Measurements from ENCODE around the gene ZNF57.
A peak's percentile ranks its signal among the peaks of the same experiment; 100 is the strongest.

Gene ZNF57

GRCh38 chr19:2900296-2901252, at the start of gene ZNF57:
ZNF57 (plus strand) TSS chr19:2900928; CDS start chr19:2901046, 118 bp downstream.
- H3K36me3 ChIP-seq (ENCODE audit: control insufficient read depth in 1 of 2, insufficient read depth in 2 of 2, low read length in 2 of 2): no peaks in the 10 kb centered on the region
- H3K27ac ChIP-seq (ENCODE audit: low read length): peak within 1 kb of the TSS; percentile 31
- peaks cover 0 to 8% of the 10 kb centered on the region in 2 donors for H3K4me1 ChIP-seq (ENCODE audit: control insufficient read depth in 1 of 2, insufficient read depth in 2 of 2, low read length in 2 of 2)
- peak within 1 kb of the TSS; percentile 68 to 74 for H3K4me3 ChIP-seq (ENCODE audit: low read depth in 1 of 2, low read length in 2 of 2)
- H3K9me3 ChIP-seq (ENCODE audit: control insufficient read depth in 1 of 2, low read length in 2 of 2): peaks cover 7% of the 10 kb centered on the region in 2 donors
- H3K27me3 ChIP-seq (ENCODE audit: low read depth, low read length): no peaks in the 10 kb centered on the region

GRCh38 chr19:2852598-2852997, 48.1 kb upstream of the ZNF57 start:
- Histone ChIP-seq H3K9me3 (ENCODE audit: control insufficient read depth in 1 of 2, low read length in 2 of 2) (peaks cover 67 to 85% of the 10 kb centered on the region in 2 donors), H3K27ac (ENCODE audit: low read length) (no peak overlapping the region), H3K27me3 (ENCODE audit: low read depth, low read length) (no peaks in the 10 kb centered on the region), H3K36me3 (ENCODE audit: control insufficient read depth in 1 of 2, insufficient read depth in 2 of 2, low read length in 2 of 2) (peaks cover 33 to 83% of the 10 kb centered on the region in 2 donors), H3K4me3 (ENCODE audit: low read depth in 1 of 2, low read length in 2 of 2) (peak overlapping the region; percentile 23 to 41), H3K4me1 (ENCODE audit: control insufficient read depth in 1 of 2, insufficient read depth in 2 of 2, low read length in 2 of 2) (no peaks in the 10 kb centered on the region)

GRCh38 chr19:2853015-2853606, 47.6 kb upstream of the ZNF57 start:
- Histone ChIP-seq H3K9me3 (ENCODE audit: control insufficient read depth in 1 of 2, low read length in 2 of 2) (peaks cover 67 to 87% of the 10 kb centered on the region in 2 donors), H3K4me3 (ENCODE audit: low read depth in 1 of 2, low read length in 2 of 2) (peak overlapping the region; percentile 41 to 48), H3K27me3 (ENCODE audit: low read depth, low read length) (no peaks in the 10 kb centered on the region), H3K27ac (ENCODE audit: low read length) (no peak overlapping the region), H3K36me3 (ENCODE audit: control insufficient read depth in 1 of 2, insufficient read depth in 2 of 2, low read length in 2 of 2) (peaks cover 33 to 89% of the 10 kb centered on the region in 2 donors), H3K4me1 (ENCODE audit: control insufficient read depth in 1 of 2, insufficient read depth in 2 of 2, low read length in 2 of 2) (no peaks in the 10 kb centered on the region)

- Histone ChIP-seq H3K4me3 (ENCODE audit: low read depth in 1 of 2, low read length in 2 of 2) (peak overlapping the region; percentile 41 to 48), H3K9me3 (ENCODE audit: control insufficient read depth in 1 of 2, low read length in 2 of 2) (peaks cover 67 to 93% of the 10 kb centered on the region in 2 donors), H3K4me1 (ENCODE audit: control insufficient read depth in 1 of 2, insufficient read depth in 2 of 2, low read length in 2 of 2) (no peaks in the 10 kb centered on the region), H3K27ac (ENCODE audit: low read length) (no peak overlapping the region), H3K27me3 (ENCODE audit: low read depth, low read length) (no peaks in the 10 kb centered on the region), H3K36me3 (ENCODE audit: control insufficient read depth in 1 of 2, insufficient read depth in 2 of 2, low read length in 2 of 2) (peaks cover 27 to 87% of the 10 kb centered on the region in 2 donors)
Observed at GRCh38 chr19:2854849-2855248, 45.9 kb upstream of the ZNF57 start.

GRCh38 chr19:2856457-2857050, 44.2 kb upstream of the ZNF57 start:
- Histone ChIP-seq H3K36me3 (ENCODE audit: control insufficient read depth in 1 of 2, insufficient read depth in 2 of 2, low read length in 2 of 2) (peaks cover 23 to 70% of the 10 kb centered on the region in 2 donors), H3K4me3 (ENCODE audit: low read depth in 1 of 2, low read length in 2 of 2) (peak overlapping the region in 1 of 2 donors; percentile 26), H3K27me3 (ENCODE audit: low read depth, low read length) (no peaks in the 10 kb centered on the region), H3K9me3 (ENCODE audit: control insufficient read depth in 1 of 2, low read length in 2 of 2) (peaks cover 52 to 83% of the 10 kb centered on the region in 2 donors), H3K4me1 (ENCODE audit: control insufficient read depth in 1 of 2, insufficient read depth in 2 of 2, low read length in 2 of 2) (no peaks in the 10 kb centered on the region), H3K27ac (ENCODE audit: low read length) (no peak overlapping the region)

- H3K36me3 ChIP-seq (ENCODE audit: control insufficient read depth in 1 of 2, insufficient read depth in 2 of 2, low read length in 2 of 2): peaks cover under 1 to 47% of the 10 kb centered on the region in 2 donors
- H3K27me3 ChIP-seq (ENCODE audit: low read depth, low read length): no peaks in the 10 kb centered on the region
- no peaks in the 10 kb centered on the region for H3K4me1 ChIP-seq (ENCODE audit: control insufficient read depth in 1 of 2, insufficient read depth in 2 of 2, low read length in 2 of 2)
- H3K9me3 ChIP-seq (ENCODE audit: control insufficient read depth in 1 of 2, low read length in 2 of 2): peaks cover 31 to 63% of the 10 kb centered on the region in 2 donors
- H3K4me3 ChIP-seq (ENCODE audit: low read depth in 1 of 2, low read length in 2 of 2): peak overlapping the region in 1 of 2 donors; percentile 37
- no peak overlapping the region for H3K27ac ChIP-seq (ENCODE audit: low read length)
Observed at GRCh38 chr19:2858864-2859263, 41.9 kb upstream of the ZNF57 start.

- Histone ChIP-seq H3K9me3 (ENCODE audit: control insufficient read depth in 1 of 2, low read length in 2 of 2) (peaks cover under 1 to 21% of the 10 kb centered on the region in 2 donors), H3K4me3 (ENCODE audit: low read depth in 1 of 2, low read length in 2 of 2) (no peak overlapping the region), H3K27me3 (ENCODE audit: low read depth, low read length) (no peaks in the 10 kb centered on the region), H3K36me3 (ENCODE audit: control insufficient read depth in 1 of 2, insufficient read depth in 2 of 2, low read length in 2 of 2) (peaks cover 0 to under 1% of the 10 kb centered on the region in 2 donors), H3K27ac (ENCODE audit: low read length) (no peak overlapping the region), H3K4me1 (ENCODE audit: control insufficient read depth in 1 of 2, insufficient read depth in 2 of 2, low read length in 2 of 2) (no peaks in the 10 kb centered on the region)
Observed at GRCh38 chr19:2863816-2864215, 36.9 kb upstream of the ZNF57 start.

- Histone ChIP-seq H3K4me3 (ENCODE audit: low read depth in 1 of 2, low read length in 2 of 2) (no peak overlapping the region), H3K27me3 (ENCODE audit: low read depth, low read length) (no peaks in the 10 kb centered on the region), H3K36me3 (ENCODE audit: control insufficient read depth in 1 of 2, insufficient read depth in 2 of 2, low read length in 2 of 2) (no peaks in the 10 kb centered on the region), H3K4me1 (ENCODE audit: control insufficient read depth in 1 of 2, insufficient read depth in 2 of 2, low read length in 2 of 2) (no peaks in the 10 kb centered on the region), H3K27ac (ENCODE audit: low read length) (no peak overlapping the region), H3K9me3 (ENCODE audit: control insufficient read depth in 1 of 2, low read length in 2 of 2) (peaks cover 0 to 8% of the 10 kb centered on the region in 2 donors)
Observed at GRCh38 chr19:2865334-2866100, 35.2 kb upstream of the ZNF57 start.

- Histone ChIP-seq H3K27ac (ENCODE audit: low read length) (no peak overlapping the region), H3K27me3 (ENCODE audit: low read depth, low read length) (no peaks in the 10 kb centered on the region), H3K4me3 (ENCODE audit: low read depth in 1 of 2, low read length in 2 of 2) (no peak overlapping the region)
Observed at GRCh38 chr19:2866495-2867024, 34.2 kb upstream of the ZNF57 start.

GRCh38 chr19:2867025-2867991, 33.4 kb upstream of the ZNF57 start, which contains the start of gene ZNF556:
ZNF556 (plus strand) TSS chr19:2867335; CDS start chr19:2867422, 87 bp downstream.
- H3K9me3 ChIP-seq (ENCODE audit: control insufficient read depth in 1 of 2, low read length in 2 of 2): peaks cover 0 to 5% of the 10 kb centered on the region in 2 donors
- no peaks in the 10 kb centered on the region for H3K27me3 ChIP-seq (ENCODE audit: low read depth, low read length)
- H3K4me1 ChIP-seq (ENCODE audit: control insufficient read depth in 1 of 2, insufficient read depth in 2 of 2, low read length in 2 of 2): no peaks in the 10 kb centered on the region
- H3K36me3 ChIP-seq (ENCODE audit: control insufficient read depth in 1 of 2, insufficient read depth in 2 of 2, low read length in 2 of 2): no peaks in the 10 kb centered on the region
- no peak within 1 kb of the TSS for H3K4me3 ChIP-seq (ENCODE audit: low read depth in 1 of 2, low read length in 2 of 2)
- no peak within 1 kb of the TSS for H3K27ac ChIP-seq (ENCODE audit: low read length)

More at GRCh38 chr19:2866495-2867024, 34.2 kb upstream of the ZNF57 start:
- Histone ChIP-seq H3K9me3 (ENCODE audit: control insufficient read depth in 1 of 2, low read length in 2 of 2) (peaks cover 0 to 5% of the 10 kb centered on the region in 2 donors), H3K4me1 (ENCODE audit: control insufficient read depth in 1 of 2, insufficient read depth in 2 of 2, low read length in 2 of 2) (no peaks in the 10 kb centered on the region), H3K36me3 (ENCODE audit: control insufficient read depth in 1 of 2, insufficient read depth in 2 of 2, low read length in 2 of 2) (no peaks in the 10 kb centered on the region)

Data from muscle layer of duodenum (tissue), 2 donors.